GM20000 (cell line): ENCODE measurements around the gene MTA3.
A peak's percentile ranks its signal among the peaks of the same experiment; 100 is the strongest.

Experiments
- DNase-seq: peaks from one replicate; pipeline ENCODE4 v3.0.0; 2012; ENCODE audit warnings: low spot score
- CTCF ChIP-seq: IDR thresholded peaks from 2 replicates; pipeline ENCODE4 v1.5.1; 2012; ENCODE audit warnings: mild to moderate bottlenecking, control low read depth; ENCODE audit errors: extremely low read depth, missing control alignments

MTA3 gene

GRCh38 chr2:42795841-42796301 is 227.4 kb downstream of the MTA3 start:
- TF ChIP-seq CTCF, result no peak
- DNase-seq, result peak; percentile 57

GRCh38 chr2:42796427-42797248 is 228.2 kb downstream of the MTA3 start:
- TF ChIP-seq CTCF, result no peak
- peak; percentile 61 for DNase-seq

- TF ChIP-seq CTCF, result no peak
These were observed 228.8 kb downstream of the MTA3 start for GRCh38 chr2:42797281-42797680.

GRCh38 chr2:42799881-42800280 is 231.4 kb downstream of the MTA3 start:
- DNase-seq, result no peak
- TF ChIP-seq CTCF, result no peak

More at GRCh38 chr2:42797281-42797680, 228.8 kb downstream of the MTA3 start:
- DNase-seq, result no peak

- no peak for DNase-seq
These were observed 232.1 kb downstream of the MTA3 start for GRCh38 chr2:42800461-42800962.

GRCh38 chr2:42800981-42801380 is 232.5 kb downstream of the MTA3 start:
- DNase-seq, result no peak
- no peak for TF ChIP-seq CTCF

More at GRCh38 chr2:42800461-42800962, 232.1 kb downstream of the MTA3 start:
- TF ChIP-seq CTCF, result no peak

- TF ChIP-seq CTCF, result no peak
- DNase-seq, result no peak
These were observed 232.9 kb downstream of the MTA3 start for GRCh38 chr2:42801381-42801780.
